ENCODE results near the gene KNDC1. TPM values are rescaled to one million over a fixed set of nuclear protein-coding genes. Genes with fewer than 3 reads are reported as not detected.

The KNDC1 gene
- total RNA-seq, 2 experiments from 2014 or later: 0.36 to 0.40 TPM

DNA sequence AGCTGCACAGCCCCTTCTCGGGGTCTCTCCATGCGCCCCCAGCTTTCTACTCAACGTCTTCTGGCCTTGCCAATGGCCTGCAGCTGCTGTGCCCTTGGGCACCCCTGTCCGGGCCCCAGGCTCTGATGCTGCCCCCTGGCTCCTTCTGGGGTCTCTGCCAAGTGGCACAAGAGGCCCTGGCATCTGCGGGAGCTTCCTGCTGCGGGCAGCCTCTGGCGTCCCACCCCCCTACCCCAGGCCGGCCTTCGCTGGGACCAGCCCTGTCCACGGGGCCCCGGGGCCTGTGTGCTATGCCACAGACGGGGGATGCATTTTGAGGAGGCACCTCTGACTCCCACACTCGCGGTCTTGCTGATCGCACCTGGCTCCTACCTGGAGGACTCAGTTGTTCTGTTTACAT lies 80.0 kb downstream of the KNDC1 start:
- Mint-ChIP-seq H3K9me3 (no peaks in the 10 kb centered on the region), H3K4me1 (peaks cover 17% of the 10 kb centered on the region), H3K27me3 (peaks cover 43% of the 10 kb centered on the region), H3K4me3 (no peak overlapping the region), H3K36me3 (no peaks in the 10 kb centered on the region), H3K27ac (no peak overlapping the region)
- no peak for ATAC-seq (ENCODE audit: low read depth)
- DNase-seq: no peak
- POLR2A ChIA-PET: no interaction called here

DNA sequence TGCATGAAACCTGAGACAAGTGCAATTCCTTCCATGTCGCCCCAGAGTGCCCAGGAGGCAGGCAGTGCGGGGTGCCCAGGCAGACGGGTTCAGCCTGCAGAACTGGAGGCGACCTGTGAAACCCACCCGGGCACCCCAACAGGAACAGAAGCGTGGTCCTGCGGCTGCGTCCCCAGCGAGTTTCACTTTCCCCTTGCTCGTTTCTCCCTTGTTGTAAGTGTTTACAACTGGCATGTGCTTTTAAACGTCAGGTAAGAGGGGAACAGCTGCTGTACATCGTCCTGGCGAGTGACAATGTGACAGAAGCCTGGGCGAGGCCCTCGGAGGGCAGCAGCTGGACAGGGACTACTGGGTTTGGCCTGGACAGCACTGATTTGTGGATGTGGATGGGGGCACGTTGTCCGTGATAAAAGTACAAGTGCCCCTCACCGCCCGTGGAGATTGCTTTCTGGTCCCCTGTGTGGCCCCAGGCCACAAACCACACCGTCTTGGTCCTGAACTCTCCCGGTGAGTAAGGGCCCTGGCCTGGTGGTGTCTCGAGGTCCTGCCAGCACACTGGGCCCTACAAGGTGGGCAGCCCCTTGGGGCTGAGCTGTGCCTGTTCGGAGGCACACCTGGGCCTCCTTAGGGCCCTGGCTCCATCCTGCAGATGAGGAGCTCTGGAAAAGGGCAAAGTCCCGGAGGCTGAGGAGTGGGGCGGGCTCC lies 81.6 kb downstream of the KNDC1 start:
- ATAC-seq (ENCODE audit: low read depth): peak; percentile 63
- DNase-seq: peak; percentile 54
- H3K4me3 Mint-ChIP-seq: peak overlapping the region; percentile 84

DNA sequence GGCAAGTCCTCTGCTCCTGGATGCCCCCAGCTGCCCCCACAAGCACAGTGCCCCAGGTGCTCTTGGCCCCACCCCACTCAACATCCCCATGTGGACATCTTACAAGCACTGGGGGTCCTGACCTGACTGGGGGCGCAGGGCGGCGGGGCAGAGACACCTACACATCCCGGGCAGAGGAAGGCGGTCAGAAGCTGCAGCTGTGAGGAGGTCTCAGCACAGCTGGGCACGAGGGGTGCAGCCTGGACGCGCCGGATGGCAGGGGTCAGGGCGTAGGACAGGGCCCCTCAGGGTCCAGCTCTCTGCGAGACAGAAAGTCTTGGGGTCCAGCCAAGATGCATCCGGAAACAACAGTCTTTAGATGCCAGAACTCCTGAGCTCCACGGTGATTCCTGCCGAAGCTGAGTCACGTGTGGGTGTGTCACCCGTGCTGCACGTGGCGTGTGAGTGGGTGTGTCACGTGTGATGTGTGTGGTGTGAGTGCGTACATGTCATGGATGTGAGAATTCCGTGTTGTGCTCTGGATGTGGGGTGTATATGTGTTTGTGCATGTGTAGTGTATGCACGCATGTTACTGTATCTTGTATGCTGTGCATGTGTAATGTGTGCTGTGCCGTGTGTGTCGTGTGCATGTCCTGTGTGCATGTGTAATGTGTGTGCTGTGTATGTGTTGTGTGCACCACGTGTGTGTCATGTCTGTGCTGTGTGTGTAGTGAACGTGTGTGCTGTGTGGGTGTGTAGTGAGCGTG lies 82.8 kb downstream of the KNDC1 start:
- POLR2A ChIA-PET: interaction anchor here (1.3 to 1.4 kb wide), 2 partner anchors 10 to 32 kb away, joined by 3 to 5 read pairs; no protein-coding TSS in a partner anchor
- Mint-ChIP-seq H3K36me3 (no peaks in the 10 kb centered on the region), H3K4me3 (peak overlapping the region; percentile 59), H3K4me1 (peaks cover 20% of the 10 kb centered on the region), H3K9me3 (no peaks in the 10 kb centered on the region), H3K27me3 (peaks cover 34% of the 10 kb centered on the region), H3K27ac (peak overlapping the region; percentile 12)
- no peak for ATAC-seq (ENCODE audit: low read depth)
- DNase-seq: no peak

More for the DNA sequence above, 81.6 kb downstream of the KNDC1 start:
- Mint-ChIP-seq H3K9me3 (no peaks in the 10 kb centered on the region), H3K27ac (peak overlapping the region; percentile 45), H3K27me3 (peaks cover 38% of the 10 kb centered on the region), H3K36me3 (no peaks in the 10 kb centered on the region), H3K4me1 (peaks cover 16% of the 10 kb centered on the region)
- POLR2A ChIA-PET: interaction anchor here (1.3 to 1.4 kb wide), 2 partner anchors 8 to 33 kb away, joined by 3 to 5 read pairs; no protein-coding TSS in a partner anchor

DNA sequence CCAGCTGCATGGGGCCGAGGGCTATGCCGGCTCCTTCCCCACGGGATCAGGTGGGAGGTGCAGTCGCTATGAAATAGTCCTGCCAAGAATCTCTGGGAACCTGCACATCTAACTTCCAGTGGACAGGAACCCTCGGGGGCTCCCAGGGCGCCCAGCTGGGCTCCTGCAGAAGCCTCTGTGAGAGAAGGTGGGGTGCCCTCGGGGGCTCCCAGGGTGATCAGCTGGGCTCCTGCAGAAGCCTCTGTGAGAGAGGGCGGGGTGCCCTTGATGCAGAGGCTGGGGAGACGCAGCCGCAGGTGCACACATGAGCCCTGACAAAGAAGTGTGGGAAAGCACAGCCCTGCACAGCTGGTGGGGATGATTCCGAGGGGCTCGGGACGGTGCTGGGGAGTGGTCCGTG lies 83.6 kb downstream of the KNDC1 start:
- POLR2A ChIA-PET: no interaction called here
- Mint-ChIP-seq H3K36me3 (no peaks in the 10 kb centered on the region), H3K27ac (no peak overlapping the region), H3K9me3 (no peaks in the 10 kb centered on the region), H3K4me3 (no peak overlapping the region), H3K27me3 (peaks cover 29% of the 10 kb centered on the region), H3K4me1 (peaks cover 20% of the 10 kb centered on the region)
- ATAC-seq (ENCODE audit: low read depth) (no peak), DNase-seq (no peak)

DNA sequence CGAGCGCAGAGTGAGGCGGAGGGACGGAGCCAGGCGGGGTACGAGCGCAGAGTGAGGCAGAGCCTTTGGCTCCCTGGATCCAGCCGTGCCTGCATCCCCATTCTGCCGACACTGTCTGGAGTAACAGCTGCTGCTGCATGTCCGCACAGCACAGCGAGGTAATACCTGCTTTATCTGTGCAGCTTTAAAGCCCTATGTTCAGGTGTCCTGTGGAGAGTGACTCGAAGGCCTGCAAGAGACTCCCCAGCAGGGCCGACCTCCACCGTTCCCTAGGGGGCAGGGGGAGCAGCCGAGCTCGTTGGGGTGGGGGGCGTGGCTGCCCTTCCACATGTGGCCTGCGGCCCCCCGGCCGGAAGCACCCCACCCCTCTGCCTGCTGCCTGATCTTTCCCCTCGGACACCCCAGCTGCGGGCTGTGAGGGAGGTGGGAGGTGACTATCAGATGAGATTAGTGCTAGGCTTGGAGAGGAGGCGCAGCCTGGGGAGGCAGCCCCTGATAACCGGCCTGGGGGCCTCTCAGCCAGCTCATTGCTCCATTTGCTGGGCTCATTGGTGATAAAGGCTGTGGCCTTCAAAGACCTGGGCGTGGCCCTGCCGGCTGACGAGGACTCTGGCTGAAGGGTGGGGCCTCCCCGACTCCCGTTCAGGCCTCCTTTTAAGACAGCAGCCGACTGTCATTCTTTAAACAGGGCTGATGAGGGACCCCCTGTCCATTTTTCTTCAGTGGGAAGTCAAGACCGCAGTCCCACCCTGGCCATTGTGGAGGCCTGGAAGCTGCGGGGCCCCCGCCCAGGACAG lies 85.6 kb downstream of the KNDC1 start:
- ATAC-seq (ENCODE audit: low read depth) (no peak), DNase-seq (no peak)
- no peak overlapping the region for H3K27ac Mint-ChIP-seq
- H3K27me3 Mint-ChIP-seq: peaks cover 21% of the 10 kb centered on the region
- no peak overlapping the region for H3K4me3 Mint-ChIP-seq
- H3K36me3 Mint-ChIP-seq: no peaks in the 10 kb centered on the region
- no peaks in the 10 kb centered on the region for H3K9me3 Mint-ChIP-seq
- peaks cover 20% of the 10 kb centered on the region for H3K4me1 Mint-ChIP-seq
- POLR2A ChIA-PET: no interaction called here

DNA sequence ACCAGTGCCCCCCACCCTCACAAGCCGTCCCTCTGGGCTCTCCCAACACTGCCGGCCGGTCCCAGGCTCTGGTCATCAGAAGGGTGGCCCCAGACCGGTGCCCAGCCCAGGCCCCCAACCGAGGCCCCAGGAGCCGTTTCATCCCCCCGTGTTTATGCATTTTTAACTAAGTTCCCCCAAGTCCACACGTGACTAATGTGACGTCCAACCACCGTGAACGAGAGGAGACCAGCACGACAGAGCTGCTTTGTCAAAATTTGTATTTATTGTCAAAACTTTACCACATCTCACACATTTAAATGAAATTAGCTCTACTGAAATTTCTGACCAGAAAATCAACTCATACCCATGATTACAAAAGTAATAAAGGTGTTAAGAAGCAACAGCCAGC lies 86.2 kb downstream of the KNDC1 start:
- H3K36me3 Mint-ChIP-seq: no peaks in the 10 kb centered on the region
- DNase-seq (no peak), ATAC-seq (ENCODE audit: low read depth) (no peak)
- H3K9me3 Mint-ChIP-seq: no peaks in the 10 kb centered on the region
- H3K27ac Mint-ChIP-seq: no peak overlapping the region
- peaks cover 15% of the 10 kb centered on the region for H3K27me3 Mint-ChIP-seq
- peaks cover 14% of the 10 kb centered on the region for H3K4me1 Mint-ChIP-seq
- H3K4me3 Mint-ChIP-seq: no peak overlapping the region
- POLR2A ChIA-PET: no interaction called here

DNA sequence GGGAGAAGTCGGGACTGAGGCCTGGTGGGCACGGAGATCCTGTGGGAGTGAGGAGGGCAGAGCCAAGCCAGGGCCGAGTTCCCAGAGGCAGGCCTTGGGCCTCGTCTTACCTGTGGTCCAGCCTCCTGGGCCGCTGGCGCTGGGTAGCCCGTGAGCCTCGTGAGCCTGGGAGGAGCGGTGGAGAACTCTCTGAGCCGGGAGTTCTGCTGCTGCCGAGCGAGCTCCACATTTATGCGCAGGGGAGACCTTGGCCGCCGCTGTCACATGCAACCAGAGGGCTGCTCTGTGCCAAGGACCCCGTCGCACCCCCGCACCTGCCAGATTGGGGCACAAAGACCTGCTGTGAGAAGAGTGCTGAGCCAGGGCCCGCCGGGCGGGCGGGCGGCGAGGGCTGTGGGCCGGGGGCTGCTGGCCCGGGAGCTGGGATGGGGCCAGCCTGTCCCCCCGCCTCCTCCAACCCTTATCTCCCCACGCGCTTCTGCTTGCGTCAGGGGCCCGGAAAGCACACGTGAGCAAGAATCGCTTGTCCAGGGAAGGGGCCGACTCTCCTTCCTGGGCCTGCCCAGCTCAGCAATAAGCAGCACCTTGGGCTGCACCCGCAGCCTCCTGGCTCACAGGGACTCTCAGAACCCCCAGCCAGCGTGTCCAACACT lies 87.8 kb downstream of the KNDC1 start:
- H3K36me3 Mint-ChIP-seq: no peaks in the 10 kb centered on the region
- no peak overlapping the region for H3K4me3 Mint-ChIP-seq
- ATAC-seq (ENCODE audit: low read depth): no peak
- POLR2A ChIA-PET: no interaction called here
- no peak for DNase-seq
- peaks cover 6% of the 10 kb centered on the region for H3K27me3 Mint-ChIP-seq
- no peaks in the 10 kb centered on the region for H3K9me3 Mint-ChIP-seq
- peaks cover 4% of the 10 kb centered on the region for H3K4me1 Mint-ChIP-seq
- H3K27ac Mint-ChIP-seq: no peak overlapping the region

DNA sequence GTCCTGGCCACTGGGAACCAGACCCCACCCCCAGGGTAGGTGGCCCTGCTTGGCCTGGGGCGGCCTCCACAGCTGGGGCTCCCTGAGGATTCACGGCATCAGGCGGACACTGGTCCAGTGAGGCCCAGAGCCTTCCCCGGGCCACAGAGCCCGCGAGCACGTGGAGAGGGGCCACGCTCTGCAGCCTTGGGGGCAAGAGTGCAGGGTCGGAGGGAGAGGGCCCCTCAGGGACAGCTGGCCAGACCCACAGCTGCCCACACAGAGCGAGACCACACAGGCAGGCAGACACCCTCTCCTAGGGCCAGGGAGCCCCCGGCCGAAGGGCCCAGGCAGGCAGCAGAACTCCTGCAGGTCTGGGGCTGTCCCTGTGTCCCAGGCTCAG lies 88.3 kb downstream of the KNDC1 start:
- Mint-ChIP-seq H3K27me3 (peaks cover 6% of the 10 kb centered on the region), H3K9me3 (no peaks in the 10 kb centered on the region), H3K27ac (no peak overlapping the region), H3K4me1 (peaks cover 4% of the 10 kb centered on the region), H3K36me3 (no peaks in the 10 kb centered on the region), H3K4me3 (no peak overlapping the region)
- no peak for ATAC-seq (ENCODE audit: low read depth)
- POLR2A ChIA-PET: no interaction called here
- no peak for DNase-seq

DNA sequence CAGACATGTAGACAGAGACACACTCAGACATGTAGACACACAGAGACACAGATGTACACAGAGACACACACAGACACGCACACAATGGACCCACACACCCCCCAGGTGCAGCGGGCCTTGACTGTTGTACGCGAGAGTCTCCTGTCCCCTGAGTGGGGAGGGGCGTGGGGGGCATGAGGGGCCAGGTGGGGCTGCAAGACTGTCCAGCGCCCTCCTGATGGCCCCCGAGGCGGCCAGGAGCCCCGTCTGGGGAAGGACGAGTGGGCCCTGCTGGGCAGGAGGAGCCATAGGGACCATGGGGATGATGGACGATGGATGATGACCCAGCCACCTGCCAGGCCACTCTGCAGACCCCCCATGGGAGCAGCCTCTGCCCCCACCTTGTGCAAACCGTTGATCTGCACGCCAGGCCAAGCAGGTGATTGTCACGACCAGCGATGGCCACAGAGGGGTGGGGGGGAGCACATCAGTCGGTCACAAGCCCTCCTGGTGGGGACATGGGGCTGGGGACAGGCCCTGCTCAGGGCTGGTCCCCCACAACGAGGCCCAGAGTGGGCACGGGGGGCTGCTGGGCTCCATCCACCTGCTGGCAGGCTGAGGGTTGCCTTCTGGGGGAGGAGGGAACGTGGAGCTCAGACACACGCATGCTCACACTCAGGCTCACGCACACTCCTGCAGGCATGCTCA lies 89.2 kb downstream of the KNDC1 start:
- Mint-ChIP-seq H3K27ac (peak overlapping the region; percentile 76), H3K36me3 (no peaks in the 10 kb centered on the region), H3K27me3 (peaks cover 6% of the 10 kb centered on the region), H3K4me1 (peaks cover 4% of the 10 kb centered on the region), H3K4me3 (no peak overlapping the region), H3K9me3 (no peaks in the 10 kb centered on the region)
- POLR2A ChIA-PET: no interaction called here
- ATAC-seq (ENCODE audit: low read depth) (no peak), DNase-seq (no peak)

DNA sequence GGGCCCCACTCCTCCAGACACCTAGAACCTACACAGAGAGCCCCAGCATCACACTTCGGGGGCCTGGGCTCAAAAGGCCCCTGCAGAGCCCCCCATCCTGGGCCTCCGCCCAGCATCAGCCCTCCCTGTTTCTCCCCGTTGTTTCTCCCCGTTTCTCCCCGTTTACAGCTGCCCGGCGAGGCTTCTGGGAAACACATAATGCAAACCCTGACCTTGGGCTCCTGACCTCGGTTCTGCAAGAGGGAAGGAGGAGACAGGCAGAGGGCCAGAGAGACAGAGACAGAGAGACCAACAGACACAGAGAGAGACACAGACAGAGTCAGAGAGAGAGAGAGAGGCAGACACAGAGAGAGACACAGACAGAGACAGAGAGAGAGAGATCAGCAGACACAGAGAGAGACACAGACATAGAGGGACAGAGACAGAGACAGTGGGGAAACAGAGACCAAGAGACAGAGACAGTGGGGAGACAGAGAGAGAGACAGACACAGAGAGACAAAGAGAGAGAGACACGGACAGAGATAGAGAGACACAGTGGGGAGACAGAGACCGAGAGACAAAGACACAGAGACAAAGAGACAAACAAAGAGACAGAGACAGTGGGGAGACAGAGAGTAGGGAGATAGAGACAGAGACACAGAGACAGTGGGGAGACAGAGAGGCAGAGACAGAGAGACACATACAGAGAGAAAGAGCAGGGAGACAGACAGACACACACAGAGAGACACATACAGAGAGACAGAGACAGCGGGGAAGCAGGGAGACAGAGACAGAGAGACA lies 90.1 kb downstream of the KNDC1 start:
- Mint-ChIP-seq H3K4me1 (peaks cover 4% of the 10 kb centered on the region), H3K36me3 (no peaks in the 10 kb centered on the region), H3K9me3 (no peaks in the 10 kb centered on the region), H3K4me3 (no peak overlapping the region), H3K27me3 (peaks cover 6% of the 10 kb centered on the region), H3K27ac (peak overlapping the region; percentile 76)
- ATAC-seq (ENCODE audit: low read depth): no peak
- POLR2A ChIA-PET: no interaction called here
- DNase-seq: no peak

DNA sequence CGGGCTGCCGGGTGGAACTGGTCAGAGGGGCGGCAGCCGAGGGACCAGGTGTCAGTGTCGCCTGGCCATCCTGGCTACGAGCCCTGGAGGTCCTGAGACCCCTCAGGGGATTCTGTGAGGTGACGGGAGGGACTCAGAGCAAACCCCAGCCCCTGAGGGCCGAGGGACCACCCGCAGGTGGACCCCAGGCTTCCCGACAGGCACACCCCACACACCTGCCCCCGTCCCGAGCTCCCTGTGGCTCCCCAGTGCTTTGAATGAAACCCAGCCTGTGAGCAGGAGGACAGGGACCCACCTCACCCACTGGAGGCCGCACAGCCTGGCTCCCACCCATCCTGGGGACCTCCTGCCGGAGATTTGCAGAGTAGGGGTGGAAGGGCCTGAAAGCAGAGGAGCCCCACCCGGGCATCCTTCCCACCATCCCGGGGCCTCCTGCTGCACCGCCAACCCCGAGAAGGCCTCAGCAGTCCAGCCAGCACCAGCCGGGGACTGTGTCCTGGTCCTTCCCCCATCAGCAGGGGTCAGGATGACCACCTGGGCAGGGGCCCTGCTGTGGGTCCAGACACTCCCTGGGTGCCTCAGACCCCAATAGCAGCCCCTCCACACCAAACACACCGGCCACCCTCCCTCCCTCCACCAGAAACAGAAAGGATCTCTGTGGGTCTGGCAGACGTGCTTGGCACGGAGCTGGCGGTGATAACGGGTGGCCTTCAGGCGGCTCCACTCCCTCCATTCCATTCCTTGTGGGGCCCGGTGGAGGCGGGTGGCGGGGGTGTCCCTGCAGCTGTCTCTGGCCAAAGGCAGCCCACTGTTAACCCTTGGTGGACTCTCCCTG lies 91.6 kb downstream of the KNDC1 start:
- H3K9me3 Mint-ChIP-seq: no peaks in the 10 kb centered on the region
- POLR2A ChIA-PET: no interaction called here
- H3K27ac Mint-ChIP-seq: no peak overlapping the region
- peaks cover 4% of the 10 kb centered on the region for H3K4me1 Mint-ChIP-seq
- ATAC-seq (ENCODE audit: low read depth) (no peak), DNase-seq (no peak)
- H3K36me3 Mint-ChIP-seq: no peaks in the 10 kb centered on the region
- H3K27me3 Mint-ChIP-seq: peaks cover 4% of the 10 kb centered on the region
- no peak overlapping the region for H3K4me3 Mint-ChIP-seq

DNA sequence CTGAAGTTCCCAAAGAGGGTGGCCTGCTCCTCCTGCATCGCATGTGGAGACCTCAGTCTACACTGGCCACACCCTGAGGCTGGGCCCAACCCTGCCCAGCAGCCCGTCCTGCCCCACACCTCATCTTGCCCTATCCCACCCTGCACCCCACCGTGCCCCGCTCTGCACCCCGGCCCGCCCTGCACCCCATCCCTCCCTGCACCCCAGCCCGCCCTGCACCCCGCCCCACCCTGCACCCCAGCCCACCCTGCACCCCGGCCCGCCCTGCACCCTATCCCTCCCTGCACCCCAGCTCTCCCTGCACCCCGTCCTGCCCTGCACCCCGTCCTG lies 92.2 kb downstream of the KNDC1 start:
- POLR2A ChIA-PET: no interaction called here
- peaks cover under 1% of the 10 kb centered on the region for H3K4me1 Mint-ChIP-seq
- no peaks in the 10 kb centered on the region for H3K9me3 Mint-ChIP-seq
- no peak for DNase-seq
- no peaks in the 10 kb centered on the region for H3K36me3 Mint-ChIP-seq
- peaks cover 4% of the 10 kb centered on the region for H3K27me3 Mint-ChIP-seq
- no peak overlapping the region for H3K27ac Mint-ChIP-seq
- ATAC-seq (ENCODE audit: low read depth): no peak
- no peak overlapping the region for H3K4me3 Mint-ChIP-seq
